GM18519 (cell line): Measurements from ENCODE around the gene SLC23A3.

Experiments used
- ATAC-seq: cut with Tn5 transposase; IDR thresholded peaks from one replicate; pipeline ENCODE4 v1.9.1; 2021; ENCODE audit warnings: mild to moderate bottlenecking, moderate library complexity; ENCODE audit not compliant: unreplicated experiment, low FRiP score

The SLC23A3 gene

DNA sequence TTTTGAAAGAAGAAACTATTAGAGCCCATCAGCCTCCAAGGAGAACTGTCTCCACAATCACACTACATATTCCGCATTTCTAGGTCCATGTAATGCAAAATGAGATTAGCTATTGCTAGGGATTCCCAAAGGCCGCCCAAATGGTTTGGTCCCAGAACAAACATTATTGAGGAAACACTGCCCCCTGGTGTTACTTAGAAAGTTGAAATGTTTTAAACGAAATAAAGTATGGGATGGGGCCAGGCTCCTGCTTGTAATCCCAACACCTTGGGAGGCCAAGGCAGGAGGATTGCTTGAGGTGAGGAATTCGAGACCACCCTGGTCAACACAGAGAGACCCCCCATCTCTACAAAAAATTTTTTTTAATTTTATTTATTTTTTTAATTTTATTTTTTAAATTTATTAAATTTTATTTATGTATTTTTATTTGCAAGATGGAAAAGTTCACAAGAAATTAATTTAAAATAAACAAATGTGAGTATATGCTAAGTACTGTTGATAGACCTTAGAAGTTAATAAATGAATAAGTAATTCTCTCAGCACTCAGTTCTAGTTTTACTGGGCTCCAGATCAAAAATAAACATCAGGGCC, 14.7 kb downstream of the SLC23A3 start:
- ATAC-seq = no peak

DNA sequence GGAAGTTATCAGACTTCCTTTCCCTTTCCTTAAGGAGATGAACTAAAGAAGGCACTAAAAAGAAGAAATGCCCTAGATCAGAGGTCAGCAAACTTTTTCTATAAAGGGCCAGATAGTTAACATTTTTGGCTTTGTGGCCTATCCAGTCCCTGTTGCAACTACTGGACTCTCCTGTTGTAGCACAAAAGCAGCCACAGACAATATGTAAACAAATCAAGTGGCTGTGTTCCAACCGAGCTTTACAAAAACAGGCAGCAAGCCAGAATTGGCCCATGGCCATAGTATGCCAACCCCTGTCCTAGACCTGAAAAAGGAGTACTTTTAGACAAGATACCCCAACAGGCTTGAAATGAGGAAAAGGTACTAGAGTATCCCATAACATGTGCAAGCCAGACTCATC, 20.2 kb downstream of the SLC23A3 start:
- no peak for ATAC-seq

DNA sequence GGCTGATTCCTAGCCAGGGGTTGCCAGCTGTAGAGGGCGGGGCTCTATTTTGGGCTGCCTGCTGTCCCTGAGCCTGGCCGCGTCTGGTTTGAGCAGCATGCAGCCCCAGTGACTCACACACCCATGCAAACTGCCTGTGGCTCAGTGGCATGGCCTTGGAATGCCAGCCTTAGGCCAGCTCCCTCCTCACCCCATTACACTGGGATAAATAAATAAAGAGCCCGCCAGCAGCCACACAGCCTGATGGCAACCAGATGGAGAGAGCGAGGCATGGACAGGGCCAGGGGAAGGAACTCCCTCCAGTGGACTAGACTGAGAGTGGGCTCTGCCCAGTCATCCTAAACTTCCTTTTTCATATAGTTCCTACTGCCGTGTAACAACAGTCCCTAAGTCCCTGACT, 27.5 kb downstream of the SLC23A3 start:
- ATAC-seq = no peak

DNA sequence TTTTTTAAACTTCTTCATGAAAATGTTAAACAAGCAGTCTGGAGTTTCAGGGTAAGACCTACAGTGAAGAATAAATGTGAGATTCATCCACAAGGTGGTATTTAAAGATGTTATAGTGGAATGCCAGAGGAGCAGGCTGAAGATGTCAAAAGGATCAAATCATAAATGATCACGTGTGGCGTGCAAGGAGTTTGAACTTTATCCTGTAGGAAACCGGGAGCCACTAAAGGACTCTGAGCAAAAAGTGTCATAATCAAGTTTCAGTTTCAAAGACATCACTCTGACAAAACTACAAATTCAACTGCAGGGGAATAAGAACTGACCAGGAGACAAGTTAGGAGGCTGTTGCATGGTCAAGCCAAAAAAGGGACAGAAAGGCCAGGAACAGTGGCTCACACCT, 29.1 kb downstream of the SLC23A3 start:
- no peak for ATAC-seq

DNA sequence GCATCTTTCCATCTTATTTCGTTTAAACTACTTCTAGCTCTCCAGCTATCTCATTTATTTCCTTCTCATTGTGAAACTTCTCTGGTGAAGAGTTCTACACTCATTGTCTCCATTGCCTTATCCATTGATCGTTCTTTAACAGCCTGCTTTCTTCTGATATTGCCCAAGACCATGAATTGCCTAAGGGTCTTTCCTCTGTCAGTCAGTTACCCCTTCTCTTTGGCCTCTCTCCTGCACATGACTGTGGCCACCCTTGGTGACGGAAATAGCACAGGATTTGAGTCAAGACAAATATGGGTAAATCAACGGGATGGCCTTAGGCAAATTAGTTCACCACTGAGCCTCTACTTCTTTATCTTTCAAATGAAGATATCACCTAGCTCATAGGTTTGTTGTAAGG, 35.9 kb downstream of the SLC23A3 start:
- no peak for ATAC-seq

DNA sequence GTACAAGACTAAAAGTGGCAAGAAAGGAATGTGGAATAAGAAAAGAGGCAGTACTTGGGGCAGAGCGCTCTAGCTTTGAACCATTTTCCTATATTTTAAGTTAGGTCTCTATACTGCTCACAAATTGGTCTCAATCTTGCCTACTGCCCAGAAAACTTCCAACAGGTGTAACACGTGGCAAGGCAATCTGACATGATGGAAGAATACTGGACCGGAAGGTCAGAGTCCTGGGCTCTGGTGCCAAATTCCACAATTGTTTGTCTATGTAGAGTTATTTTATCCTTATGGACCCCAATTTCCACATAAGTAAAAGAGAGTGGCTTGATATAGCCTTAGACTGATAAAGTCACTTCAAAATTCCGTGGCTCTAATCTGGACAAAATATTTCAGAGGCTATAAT, 38.1 kb downstream of the SLC23A3 start:
- no peak for ATAC-seq

DNA sequence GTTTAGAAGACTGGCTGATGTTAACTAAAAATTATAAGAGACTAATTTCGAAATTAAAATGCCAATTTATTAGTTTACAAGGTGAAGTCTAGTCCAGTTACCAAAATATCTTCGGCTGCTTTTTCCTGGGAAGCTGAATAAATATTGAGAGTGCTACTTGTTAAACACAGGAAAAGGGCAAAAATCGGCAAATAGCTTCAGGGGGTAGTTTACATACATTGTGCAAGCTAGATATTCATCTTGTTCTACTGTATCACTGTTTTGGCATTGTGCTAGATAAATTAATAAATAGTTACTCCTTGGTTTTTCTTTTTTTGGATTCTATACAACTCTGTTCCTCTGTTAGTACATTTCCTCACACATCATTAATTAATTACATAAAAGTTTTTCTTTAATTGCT, 38.5 kb downstream of the SLC23A3 start:
- no peak for ATAC-seq

DNA sequence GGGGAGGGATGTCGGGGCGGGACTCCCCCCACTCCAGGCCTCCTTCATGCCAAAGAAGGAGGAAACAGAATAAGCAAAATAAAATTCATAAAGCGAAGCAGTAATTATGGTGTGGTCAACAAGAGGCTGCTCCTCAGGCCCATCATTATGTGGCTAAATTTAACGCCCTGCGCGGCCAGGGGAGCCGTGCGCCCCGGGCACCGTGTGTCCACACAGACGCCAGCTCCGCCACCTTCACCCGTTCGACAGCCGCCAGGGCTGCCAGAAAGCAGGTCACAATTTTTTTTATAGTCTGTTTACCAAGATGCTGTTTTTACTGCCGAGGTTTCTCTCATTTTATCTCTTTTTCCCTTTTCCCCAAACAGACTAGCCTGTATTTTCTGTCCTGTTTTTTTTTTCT, 40.2 kb downstream of the SLC23A3 start:
- ATAC-seq = no peak

DNA sequence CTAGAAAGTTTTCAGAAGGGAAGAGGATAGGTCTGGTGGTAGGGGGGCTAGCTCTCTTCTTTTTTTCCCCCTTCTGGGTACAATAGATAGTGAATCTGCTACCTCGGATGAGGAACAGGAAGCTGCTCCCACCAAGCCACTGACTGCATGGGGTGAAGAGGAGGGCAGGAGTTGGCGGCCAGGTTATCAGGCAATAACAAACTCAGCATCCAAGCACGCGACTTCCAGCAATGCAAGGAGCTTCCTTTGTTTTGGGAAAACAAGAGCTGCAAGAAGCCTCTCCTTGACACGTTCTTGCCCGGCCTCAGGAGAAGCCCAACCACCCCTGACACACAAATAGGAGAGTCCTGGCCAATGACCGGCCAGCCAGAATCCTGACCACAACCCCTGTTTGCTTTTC, 41.4 kb downstream of the SLC23A3 start:
- no peak for ATAC-seq

DNA sequence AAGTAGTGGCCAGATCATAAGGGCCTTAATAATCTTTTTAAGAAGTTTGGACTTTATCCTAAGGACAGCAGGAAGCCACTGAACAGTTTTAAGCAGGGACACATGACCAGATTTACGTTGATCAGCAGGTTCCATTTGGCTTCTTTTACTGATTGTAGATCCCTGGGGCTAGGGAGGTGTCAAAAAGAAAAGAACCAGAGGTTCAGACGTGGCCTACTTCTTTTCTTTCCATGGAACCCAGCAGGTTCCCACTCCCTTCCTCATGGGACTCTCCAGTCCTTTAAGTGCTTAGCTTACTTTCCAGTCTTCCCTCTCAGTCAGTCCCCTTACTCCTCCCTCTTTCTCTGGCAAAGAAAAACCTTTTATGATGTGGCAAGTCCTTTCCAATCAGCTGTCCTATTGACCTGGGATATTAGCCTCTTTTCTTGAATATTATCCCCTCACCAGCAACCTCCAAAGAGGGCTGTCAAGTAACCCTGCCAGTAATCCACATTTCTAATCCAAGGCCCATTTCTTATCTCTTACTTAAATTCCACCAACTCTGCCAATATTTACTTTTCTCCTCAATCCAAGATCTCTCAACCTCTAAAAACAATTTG, 42.7 kb downstream of the SLC23A3 start:
- no peak for ATAC-seq

DNA sequence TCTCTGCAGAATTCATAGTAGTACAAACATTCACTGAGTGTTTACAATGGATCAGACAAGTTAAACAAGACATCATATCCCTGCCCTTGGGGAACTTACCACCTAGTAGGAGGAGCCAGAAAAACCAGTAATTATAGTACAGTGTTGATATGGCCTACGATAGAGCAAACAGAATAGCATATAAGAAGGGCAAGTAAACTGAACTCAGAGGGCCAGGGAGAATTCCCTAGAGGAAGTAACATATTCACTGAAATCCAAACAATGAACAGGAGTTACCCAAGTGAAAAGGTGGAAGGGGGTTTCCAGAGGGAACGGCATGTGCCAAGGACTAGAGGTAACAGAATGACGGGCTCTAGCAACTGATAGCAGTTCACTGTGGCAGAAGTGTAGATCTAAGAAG, 43.3 kb downstream of the SLC23A3 start:
- no peak for ATAC-seq

DNA sequence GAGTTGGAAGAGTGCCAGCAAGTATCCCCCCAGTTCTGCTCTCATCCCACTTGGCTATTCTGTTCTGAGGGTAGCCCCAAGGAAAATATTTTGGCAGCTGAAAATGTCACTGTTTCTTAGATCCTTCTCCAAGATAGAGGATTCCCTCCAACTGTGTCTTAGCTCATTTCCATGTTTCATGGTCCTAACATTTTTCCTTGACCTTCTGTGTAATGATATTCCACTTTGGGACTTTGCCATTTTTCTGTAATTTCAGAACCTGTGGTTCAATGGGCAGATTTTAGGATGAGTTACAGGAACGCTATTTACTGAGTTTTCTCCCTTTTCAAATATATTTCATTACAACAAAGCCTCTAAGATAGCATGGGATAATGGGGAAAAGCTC, 44.0 kb downstream of the SLC23A3 start:
- ATAC-seq = no peak

DNA sequence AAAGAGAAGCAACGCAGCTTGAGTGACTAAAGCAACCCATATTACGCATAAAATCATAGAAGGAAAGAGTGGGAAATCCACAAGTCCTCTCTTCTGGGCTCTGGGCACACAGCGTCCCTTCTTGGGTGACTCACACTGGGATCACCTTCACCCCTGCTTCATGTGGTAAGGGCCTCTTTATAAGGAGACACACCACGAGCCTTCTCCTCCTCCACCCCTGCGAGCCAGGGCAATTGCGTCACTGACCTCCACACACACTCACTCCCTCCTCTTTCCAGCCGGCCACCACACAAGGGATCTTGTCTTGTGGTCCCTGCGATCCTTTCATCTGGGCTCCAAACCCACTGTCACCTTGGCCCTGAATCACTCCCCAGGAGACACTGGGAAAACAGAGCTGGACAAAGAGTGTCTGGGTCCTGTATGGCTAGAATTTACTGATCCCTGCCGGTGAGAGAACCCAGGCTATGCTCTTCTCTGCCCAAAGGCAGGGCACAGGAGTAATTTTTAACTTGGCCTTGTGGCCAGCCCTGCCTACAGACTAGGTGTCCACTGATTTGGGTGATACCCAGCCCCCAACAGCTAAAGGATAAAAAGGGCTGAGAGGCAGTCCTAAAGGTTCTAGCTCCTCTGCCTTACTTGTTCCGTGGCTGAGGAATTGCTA, 44.5 kb downstream of the SLC23A3 start:
- ATAC-seq = no peak

DNA sequence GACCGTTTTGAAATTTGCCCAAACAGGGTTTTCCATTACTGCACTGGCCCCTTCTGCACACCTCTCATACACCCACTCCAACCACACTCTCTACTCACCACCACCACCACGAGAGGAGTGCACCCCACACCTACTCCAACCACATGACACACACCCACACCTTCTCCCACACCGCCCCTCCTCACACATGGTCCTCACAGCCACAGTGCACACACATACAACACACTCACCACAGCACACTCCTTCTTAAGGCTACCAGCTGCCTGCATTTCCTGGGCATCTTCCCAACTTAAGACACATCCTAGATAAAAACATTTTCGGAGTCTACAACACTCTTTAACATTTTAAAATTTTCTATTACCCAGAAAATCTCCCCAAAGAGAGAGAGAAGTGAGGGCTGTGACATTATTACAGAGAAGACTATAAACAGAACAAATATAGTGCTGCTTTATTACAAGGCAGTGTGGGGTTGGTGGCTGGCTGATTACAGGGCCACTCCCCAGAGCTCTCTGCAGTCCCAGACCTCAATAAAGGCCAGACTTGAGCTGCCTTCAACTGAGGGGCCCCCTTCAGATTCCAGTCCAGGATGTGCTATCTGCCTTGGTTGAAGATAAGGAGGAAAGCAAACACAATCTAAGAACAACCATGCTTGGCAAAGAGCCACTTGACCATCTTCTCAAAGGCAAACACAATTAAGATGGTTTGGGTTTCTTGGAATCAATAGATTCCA, 45.3 kb downstream of the SLC23A3 start:
- no peak for ATAC-seq

DNA sequence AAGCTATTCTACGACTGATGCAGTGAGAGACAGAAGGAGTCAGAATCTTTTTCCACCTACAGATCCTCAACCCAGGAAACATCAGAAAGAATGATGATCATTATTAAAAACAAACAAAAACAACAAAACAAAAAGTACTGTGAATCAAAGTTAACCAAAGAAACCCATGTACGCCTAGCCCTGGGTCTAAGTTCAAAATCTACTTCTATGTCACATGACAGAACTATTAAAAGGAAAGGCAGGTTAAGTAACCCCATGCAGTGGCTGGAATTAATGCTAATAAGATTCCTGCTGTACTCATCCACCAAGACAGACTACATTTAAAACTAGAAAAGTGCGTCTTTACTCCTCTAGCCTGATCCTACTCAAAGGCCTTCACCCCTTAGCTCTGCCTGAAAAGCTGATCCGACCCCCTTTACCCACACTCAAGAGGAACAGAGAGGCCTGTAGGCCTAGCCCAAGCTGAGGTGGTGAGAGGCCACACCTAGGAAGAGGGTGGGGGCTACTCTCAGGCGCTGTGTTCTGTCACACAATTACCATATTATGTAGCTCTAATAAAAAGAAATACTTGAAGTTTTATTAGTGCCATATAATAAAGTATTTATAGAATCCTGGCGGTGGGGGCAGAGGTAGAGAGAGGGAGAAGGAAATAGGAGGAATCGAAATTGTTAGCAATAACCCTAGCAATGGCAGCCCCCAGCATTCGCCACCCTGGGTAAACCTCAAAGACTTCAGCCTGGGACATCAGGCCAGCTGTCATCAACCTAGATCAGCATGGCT, 46.3 kb downstream of the SLC23A3 start:
- ATAC-seq = no peak

DNA sequence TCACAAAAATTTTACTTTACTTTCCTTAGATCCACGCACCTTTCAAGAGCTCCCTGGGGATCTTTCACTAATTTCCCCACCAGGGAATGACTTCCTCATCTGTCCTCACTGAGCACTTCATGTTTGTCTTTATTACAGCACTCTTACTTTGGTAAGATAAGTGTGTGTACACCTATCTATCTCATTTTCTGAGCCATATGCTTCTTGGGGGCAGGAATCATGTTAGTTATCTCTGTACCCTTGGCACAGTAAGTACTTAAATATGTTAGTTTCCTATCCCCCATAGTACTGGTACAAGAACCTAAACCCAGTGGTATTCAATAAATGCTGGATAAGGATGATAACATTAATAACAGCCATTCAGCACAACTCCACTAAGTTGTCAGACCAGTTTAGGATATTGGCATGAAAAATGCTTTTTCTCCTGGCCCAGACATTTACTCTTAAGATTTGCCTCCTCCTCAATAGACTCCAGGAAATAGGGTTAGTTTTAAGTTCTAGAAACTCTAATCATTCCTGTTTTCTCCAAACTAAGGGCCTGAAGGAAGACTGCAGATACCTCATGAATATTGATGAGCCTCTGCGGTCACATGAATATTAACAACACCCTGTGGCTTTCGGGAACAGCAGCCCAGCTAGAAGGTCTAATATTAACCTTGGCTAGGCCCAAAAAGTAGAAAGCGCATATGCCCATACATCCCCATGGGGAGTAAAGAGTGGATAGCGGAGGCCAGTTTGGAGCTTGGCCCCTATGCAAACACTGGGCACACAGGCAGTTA, 47.4 kb downstream of the SLC23A3 start:
- no peak for ATAC-seq

DNA sequence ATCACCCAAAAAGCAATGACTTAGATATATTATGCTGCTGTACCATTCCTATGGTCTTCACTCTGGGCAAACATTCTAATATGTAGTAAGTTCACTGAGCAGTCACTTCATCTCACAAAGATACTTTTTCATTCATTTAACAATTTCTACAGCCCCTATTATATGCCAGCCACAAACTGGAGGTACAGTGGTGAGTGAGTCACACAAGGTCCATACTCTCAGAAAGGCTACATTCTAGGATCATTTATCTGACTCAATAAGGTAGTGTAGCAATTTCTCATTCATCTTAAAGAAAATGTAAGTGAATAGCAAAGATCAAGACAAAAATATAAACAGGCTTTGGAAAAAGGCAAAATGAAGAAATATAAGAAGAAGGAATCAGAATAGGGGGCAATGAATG, 49.7 kb downstream of the SLC23A3 start:
- ATAC-seq = no peak

DNA sequence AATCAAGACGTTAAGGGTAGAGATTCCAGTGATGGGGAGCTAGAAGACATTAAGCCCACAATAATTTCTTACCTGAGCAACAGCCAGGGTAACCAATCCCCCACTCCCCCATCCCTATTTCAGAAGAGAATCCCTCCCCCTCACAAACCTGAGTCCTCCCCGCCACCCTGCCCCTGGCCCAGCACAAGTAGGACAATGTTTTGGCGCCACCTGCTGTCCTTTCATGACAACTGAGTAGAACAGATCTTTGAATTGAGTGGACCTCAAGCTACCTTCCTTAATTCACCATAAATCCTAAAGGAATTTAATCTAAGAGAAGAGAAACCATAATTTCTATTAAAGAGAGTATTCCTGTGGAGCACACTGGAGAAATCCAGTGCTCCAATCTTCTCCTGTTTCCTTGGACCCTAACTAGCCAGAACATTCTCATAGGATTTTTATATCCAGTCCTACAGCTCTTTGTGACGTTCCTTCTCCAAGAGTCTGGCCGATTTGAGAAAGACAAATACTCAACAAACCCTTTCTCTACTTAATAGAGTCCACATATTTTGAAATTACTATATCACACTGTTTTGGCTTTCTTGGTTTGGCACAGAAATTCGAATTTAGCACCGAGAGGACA, 50.3 kb downstream of the SLC23A3 start:
- ATAC-seq = no peak

DNA sequence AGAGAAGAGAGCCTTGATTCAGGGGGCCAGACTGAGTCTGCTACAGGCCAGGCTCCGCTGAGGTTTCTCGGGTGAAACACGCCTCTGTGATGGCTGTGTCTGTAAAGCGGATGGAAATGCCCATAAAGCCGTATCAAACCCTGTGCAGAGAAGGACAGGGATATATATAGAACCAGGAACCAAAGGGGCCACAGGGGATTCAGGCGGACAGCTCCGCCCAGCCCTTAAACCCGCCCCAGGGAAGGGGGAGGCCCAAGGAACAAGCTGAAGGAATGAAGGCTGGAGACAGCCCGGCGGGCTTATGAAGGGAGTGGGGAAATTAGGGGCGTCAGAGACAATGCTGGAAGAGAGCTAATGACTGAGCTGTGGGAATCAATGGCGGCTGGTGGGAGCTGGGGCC, 51.3 kb downstream of the SLC23A3 start:
- no peak for ATAC-seq
